ENCODE measurements around the gene NUCB2.

DNA sequence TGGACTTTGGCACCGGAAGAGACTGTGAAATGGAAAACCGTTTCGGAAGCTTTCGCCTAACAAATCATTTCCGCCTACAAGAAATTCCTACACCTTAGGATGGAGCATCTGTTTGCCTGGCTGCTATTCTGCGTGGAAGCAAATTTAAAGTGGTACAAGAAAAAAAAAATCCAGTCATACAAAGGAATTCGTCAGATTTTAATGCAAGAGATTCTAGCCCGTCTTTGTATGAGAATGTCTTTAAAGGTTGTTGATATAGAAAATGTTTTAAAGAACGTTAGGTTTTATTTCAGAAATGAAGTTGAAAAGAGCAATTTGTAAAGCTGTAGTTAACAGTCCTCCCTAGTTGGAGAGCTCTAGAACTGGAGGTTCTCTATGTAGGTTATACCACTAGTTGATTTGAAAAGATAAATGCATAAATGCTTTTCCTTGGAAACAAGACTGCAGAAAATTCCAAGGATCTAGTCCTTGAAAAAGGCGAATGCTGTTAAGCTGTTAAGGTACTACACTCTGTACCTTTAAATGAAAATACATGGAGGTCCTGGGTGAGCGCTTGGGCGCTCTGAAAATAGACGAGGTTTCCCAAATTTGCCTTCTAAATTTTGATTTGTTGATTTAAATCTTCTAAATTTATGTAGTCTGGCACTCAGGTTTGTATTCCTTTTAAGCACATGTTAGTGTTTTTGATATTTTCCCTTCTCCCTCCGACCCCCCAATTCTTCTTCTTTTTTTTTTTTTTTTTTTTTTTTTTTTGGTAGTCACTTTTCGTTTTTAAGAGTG is 77.5 kb downstream of the NUCB2 start:
- TF ChIP-seq, protein P1, sequence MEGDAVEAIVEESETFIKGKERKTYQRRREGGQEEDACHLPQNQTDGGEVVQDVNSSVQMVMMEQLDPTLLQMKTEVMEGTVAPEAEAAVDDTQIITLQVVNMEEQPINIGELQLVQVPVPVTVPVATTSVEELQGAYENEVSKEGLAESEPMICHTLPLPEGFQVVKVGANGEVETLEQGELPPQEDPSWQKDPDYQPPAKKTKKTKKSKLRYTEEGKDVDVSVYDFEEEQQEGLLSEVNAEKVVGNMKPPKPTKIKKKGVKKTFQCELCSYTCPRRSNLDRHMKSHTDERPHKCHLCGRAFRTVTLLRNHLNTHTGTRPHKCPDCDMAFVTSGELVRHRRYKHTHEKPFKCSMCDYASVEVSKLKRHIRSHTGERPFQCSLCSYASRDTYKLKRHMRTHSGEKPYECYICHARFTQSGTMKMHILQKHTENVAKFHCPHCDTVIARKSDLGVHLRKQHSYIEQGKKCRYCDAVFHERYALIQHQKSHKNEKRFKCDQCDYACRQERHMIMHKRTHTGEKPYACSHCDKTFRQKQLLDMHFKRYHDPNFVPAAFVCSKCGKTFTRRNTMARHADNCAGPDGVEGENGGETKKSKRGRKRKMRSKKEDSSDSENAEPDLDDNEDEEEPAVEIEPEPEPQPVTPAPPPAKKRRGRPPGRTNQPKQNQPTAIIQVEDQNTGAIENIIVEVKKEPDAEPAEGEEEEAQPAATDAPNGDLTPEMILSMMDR (IDR thresholded peaks at IDR 0.05; ENCODE audit: insufficient read depth, low read length) = no peak
- no peak for TF ChIP-seq POLR2AphosphoS5 (IDR thresholded peaks at IDR 0.05; ENCODE audit: low read depth)
